Activated T-cell treated with anti-CD3 and anti-CD28 coated beads for 1 hour (primary cell): ENCODE measurements around the gene TMEM145.
A peak's percentile ranks its signal among the peaks of the same experiment; 100 is the strongest.

Experiments used
- DNase-seq: peaks from one replicate; pipeline ENCODE4 v3.0.0-alpha.2; 2020; ENCODE audit warnings: low read depth

Gene TMEM145

GRCh38 chr19:42278452-42279154 is 34.5 kb upstream of the TMEM145 start:
- no peak for DNase-seq

- no peak for DNase-seq
Measured at GRCh38 chr19:42279155-42279901, 33.8 kb upstream of the TMEM145 start.

GRCh38 chr19:42279902-42280814 is 33.0 kb upstream of the TMEM145 start:
- DNase-seq: peak; percentile 78

DNA sequence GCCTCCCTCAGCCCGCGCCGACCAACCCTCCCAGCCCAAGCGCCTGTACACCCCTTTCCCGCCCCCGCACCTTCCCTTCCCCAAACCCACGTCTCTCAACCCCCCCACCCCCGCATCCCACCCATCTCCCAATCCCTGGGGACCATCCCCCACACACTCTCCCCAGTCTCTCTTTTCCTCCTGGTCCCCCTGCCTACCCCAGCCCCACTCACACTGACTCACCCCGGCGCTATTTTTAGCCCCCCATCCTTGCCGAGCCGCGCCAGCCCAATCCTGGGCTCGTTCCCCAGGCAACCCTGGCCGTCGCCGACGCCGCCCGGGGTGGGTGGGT is 32.3 kb upstream of the TMEM145 start:
- no peak for DNase-seq

- DNase-seq: no peak
Measured at GRCh38 chr19:42281146-42281826, 31.8 kb upstream of the TMEM145 start.

GRCh38 chr19:42281827-42282762 is 31.0 kb upstream of the TMEM145 start:
- DNase-seq: no peak

GRCh38 chr19:42282819-42283187 is 30.3 kb upstream of the TMEM145 start:
- DNase-seq: no peak

- DNase-seq: peak; percentile 96
Measured at GRCh38 chr19:42283188-42284065, 29.7 kb upstream of the TMEM145 start.

DNA sequence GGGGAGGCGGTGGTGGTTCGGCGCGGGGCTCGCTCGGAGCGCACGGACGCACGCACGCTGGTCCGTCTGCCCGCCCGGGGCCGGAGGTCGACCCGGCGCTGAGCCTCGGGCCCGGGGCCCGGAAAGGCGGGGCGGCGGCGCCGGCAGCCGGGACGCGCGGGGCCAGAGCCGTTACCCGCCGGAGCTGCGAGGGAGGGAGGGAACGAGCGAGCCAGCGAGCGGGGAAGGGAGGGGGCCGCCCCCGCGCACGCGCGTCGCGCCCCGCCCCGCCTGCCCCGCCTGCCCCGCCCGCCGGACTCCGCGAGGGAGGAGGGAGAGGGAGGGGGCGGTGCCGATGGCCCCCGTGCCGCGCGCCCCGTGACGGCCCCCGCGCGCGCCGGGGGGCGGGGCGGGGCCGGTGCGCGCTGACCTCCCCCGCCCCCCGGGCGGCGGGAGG is 29.0 kb upstream of the TMEM145 start:
- DNase-seq: peak; percentile 77

GRCh38 chr19:42284591-42285341 is 28.3 kb upstream of the TMEM145 start:
- no peak for DNase-seq

DNA sequence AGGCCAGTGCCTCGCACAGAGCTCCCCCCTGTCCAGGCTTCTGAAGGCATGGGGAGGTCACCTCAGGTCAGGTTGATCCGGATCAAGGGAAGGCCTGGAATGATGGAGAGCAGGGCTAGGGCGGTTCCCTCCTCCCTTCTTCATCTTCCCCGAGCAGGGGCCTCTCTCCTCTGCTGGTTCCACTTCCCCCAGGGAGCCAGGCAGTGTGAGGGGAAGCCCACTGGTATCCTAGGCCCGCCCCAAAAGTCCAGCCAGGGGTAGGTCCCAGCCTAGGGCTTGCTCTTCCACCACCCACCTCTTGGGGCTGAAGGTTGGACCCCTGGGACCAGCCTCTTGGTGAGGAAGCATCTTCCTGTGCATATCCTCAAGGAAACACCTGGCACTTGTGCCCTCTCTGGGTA is 27.6 kb upstream of the TMEM145 start:
- no peak for DNase-seq

GRCh38 chr19:42285988-42286348 is 27.1 kb upstream of the TMEM145 start:
- DNase-seq: no peak

DNA sequence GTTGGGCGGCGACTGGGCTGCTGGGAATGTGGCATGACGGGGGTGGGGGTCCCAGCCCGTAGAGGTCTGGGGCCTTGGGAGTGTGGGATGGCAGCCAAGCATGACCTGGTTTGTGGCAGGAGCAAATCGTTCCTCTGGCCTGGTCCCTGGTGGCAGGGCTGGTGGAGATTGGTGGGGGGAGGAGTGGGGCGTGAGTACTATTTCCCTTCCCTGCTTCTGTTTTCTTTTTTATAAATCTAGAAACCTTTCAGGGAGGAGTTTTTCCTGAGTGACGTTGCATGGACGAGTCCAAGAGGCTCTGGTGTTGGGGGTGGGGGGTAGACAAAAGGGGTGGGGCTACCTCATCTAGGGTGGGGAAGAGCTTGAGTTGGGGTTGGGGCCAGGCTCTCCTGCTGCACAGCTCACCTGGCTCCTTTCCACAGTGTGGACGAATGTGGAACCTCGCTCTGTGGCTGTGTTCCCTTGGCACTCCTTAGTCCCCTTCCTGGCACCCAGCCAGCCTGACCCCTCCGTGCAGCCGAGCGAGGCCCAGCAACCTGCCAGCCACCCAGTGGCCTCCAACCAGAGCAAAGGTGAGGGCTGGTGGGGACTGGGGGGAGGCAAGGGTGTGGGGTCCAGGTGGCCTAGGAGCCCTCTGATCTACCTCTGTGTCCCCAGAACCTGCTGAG is 26.6 kb upstream of the TMEM145 start:
- no peak for DNase-seq

GRCh38 chr19:42287017-42287826 is 25.9 kb upstream of the TMEM145 start:
- DNase-seq: no peak

DNA sequence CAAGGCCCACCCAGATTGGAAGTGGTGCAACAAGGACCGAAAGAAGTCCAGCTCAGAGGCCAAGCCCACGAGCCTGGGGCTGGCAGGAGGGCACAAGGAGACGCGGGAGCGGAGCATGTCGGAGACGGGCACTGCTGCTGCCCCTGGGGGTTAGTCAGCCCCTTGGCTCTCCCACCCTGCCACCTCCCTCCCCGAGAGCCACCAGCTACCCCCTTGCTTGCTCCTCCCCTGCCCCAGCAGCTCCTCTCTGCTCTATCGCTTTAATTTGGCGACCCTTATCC is 25.3 kb upstream of the TMEM145 start:
- DNase-seq: no peak

GRCh38 chr19:42288387-42288786 is 24.7 kb upstream of the TMEM145 start:
- DNase-seq: no peak

- DNase-seq: no peak
Measured at GRCh38 chr19:42288881-42289555, 24.1 kb upstream of the TMEM145 start.
